SJSA1 (cell line): ENCODE data around the gene ROBO1. TPM values are rescaled to one million over a fixed set of nuclear protein-coding genes. Genes with fewer than 3 reads are reported as not detected.

Experiments
- DNase-seq, 2 experiments: peaks; one replicate each; pipeline ENCODE4 v3.0.0-alpha.2; 2015 to 2020; ENCODE audit warnings: low spot score in 2 of 2, low read depth in 1 of 2
- H3K27ac ChIP-seq: fragments of 250-450 bp; sonication (Bioruptor Pico); 2 replicates; pipeline ENCODE4 v1.5.1; 2020; ENCODE audit warnings: mild to moderate bottlenecking, moderate library complexity
- H3K27me3 ChIP-seq: fragments of 250-450 bp; sonication (Bioruptor Pico); replicated peaks from 2 replicates; pipeline ENCODE4 v1.5.1; 2020; ENCODE audit warnings: mild to moderate bottlenecking, moderate library complexity
- H3K36me3 ChIP-seq: fragments of 250-450 bp; sonication (Bioruptor Pico); 2 replicates; pipeline ENCODE4 v1.5.1; 2020; ENCODE audit warnings: mild to moderate bottlenecking
- H3K4me1 ChIP-seq: fragments of 250-450 bp; sonication (Bioruptor Pico); replicated peaks from 2 replicates; pipeline ENCODE4 v1.6.1; 2021; ENCODE audit warnings: mild to moderate bottlenecking
- H3K4me3 ChIP-seq: fragments of 250-450 bp; sonication (Bioruptor Pico); 2 replicates; pipeline ENCODE4 v1.5.1; 2020; ENCODE audit warnings: mild to moderate bottlenecking
- H3K9me3 ChIP-seq: fragments of 250-450 bp; sonication (Bioruptor Pico); replicated peaks from 2 replicates; pipeline ENCODE4 v1.5.1; 2020; ENCODE audit warnings: mild to moderate bottlenecking
- total RNA-seq: library from RNA; depleted of rRNA; stranded (reverse); fragments of >200 nt; shearing (Covaris generic); gene quantifications from 2 replicates; pipeline ENCODE4 v1.2.3, GENCODE V29; 2014

The ROBO1 gene
- total RNA-seq, 1 experiment from 2014 or later = 38.9 TPM

DNA sequence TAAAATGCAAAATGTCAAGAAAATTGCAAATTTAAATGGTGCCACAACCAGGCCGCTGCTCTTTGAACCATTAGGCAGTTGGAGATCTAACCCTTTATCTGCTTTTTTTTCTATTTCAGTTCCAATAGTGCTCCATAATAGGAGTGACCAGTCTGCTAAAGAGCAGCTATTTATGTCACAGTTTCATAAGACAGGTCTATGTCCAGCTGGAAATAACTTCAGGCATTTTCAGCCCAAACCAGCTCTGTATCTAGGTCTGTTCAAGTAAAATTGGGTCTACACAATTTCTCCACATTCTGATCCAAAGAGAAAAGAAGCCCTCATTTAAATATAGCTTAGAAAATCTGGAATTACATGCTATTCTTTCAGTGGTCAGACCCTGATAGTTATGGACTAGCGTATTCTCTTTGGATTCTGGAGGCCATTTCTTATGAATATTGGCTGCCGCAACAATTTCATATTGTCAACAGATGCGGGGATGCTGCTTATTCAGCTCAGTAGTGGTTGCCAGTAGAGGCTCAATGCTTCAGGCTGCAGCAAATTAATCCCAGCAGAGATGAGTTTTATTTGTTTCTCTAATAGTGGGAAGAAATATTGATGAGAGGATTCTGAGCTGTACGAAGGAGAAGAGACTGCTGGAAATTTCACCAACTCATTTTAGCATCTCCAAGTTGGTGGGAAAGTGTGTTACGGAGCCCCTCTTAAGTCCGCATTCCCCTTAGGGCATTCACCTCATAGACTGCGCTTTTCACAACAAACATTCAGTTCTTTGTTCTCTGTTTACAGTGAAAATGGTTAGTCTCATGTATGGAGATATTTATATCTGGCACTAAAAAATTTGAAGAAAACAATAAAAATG, 887.0 kb downstream of the ROBO1 start:
- no peaks in the 10 kb centered on the region for H3K36me3 ChIP-seq
- H3K27me3 ChIP-seq = no peaks in the 10 kb centered on the region
- H3K9me3 ChIP-seq = no peaks in the 10 kb centered on the region
- DNase-seq = peak in 1 of 2 experiments; percentile 60
- no peak overlapping the region for H3K4me3 ChIP-seq
- H3K4me1 ChIP-seq = peaks cover 40% of the 10 kb centered on the region
- H3K27ac ChIP-seq = peak overlapping the region; percentile 84

DNA sequence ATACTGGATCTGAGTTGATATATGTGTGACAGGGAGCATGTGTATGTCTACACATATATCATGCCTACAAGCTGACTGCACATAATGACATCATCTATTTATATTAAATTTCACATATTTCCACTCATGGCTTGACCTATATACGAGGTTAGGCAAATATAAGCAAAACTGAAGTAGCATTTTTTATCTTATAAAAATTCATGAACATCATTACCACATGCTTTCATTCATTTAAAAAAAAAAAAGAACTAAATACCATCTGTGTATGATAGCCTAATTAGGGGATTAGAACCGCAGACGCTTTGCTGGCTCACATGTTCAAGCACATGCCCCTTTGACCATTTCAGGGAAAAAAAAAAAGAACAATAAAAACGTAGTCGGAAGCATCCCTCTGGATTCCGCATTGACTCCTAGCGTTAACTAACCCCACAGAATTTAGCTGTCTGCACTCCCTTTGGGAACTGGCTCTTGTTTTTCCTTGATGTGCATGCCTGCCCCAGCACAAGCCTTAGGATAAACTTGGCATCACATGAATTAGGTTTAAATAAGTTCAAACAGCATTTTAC, 888.4 kb downstream of the ROBO1 start:
- Histone ChIP-seq H3K27me3 (no peaks in the 10 kb centered on the region), H3K4me1 (peaks cover 46% of the 10 kb centered on the region), H3K27ac (no peak overlapping the region), H3K36me3 (no peaks in the 10 kb centered on the region), H3K4me3 (no peak overlapping the region), H3K9me3 (no peaks in the 10 kb centered on the region)
- no peak for DNase-seq

DNA sequence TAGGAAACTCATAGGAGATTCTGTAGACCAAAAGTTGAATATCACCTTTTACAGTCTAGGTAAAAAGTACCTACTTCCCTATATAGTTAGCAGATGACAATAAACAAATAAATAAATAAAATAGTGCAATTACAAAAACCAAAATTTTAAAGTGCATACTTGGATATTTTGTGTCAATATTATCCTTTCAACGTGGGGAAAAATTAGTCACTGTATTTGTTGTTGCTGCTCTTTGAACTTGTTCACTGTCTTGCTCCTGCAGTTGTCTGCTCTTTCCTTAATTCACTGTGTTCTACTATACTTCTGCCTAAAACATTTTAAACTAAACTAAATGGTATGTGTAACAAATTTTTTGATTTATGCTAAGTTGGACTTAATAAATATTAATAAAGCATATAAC, 889.0 kb downstream of the ROBO1 start:
- Histone ChIP-seq H3K36me3 (no peaks in the 10 kb centered on the region), H3K27ac (peak overlapping the region; percentile 65; the same call in 1 of the 2 replicates), H3K4me1 (peaks cover 46% of the 10 kb centered on the region), H3K9me3 (no peaks in the 10 kb centered on the region), H3K27me3 (no peaks in the 10 kb centered on the region), H3K4me3 (no peak overlapping the region)
- DNase-seq = no peak

DNA sequence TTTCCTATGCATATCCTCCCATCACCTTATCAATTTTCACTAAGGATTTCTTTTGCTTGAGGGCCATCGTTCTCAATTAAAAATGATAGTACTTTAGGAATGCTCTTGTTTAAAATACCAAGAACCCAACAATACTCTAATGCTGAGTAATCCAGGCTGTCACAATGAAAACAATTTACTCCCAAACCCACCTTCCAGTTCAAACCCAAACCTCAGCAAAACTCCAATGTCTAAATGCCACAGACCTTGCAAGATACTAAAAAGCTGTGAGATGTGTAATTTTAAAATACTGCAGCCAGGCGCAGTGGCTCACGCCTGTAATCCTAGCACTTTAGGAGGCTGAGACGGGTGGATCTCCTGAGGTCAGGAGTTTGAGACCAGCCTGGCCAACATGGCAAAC, 889.8 kb downstream of the ROBO1 start:
- no peaks in the 10 kb centered on the region for H3K9me3 ChIP-seq
- H3K36me3 ChIP-seq = no peaks in the 10 kb centered on the region
- H3K4me3 ChIP-seq = no peak overlapping the region
- DNase-seq = peak; percentile 54 to 78
- peak overlapping the region; percentile 65 for H3K27ac ChIP-seq
- H3K4me1 ChIP-seq = peaks cover 49% of the 10 kb centered on the region
- H3K27me3 ChIP-seq = no peaks in the 10 kb centered on the region

DNA sequence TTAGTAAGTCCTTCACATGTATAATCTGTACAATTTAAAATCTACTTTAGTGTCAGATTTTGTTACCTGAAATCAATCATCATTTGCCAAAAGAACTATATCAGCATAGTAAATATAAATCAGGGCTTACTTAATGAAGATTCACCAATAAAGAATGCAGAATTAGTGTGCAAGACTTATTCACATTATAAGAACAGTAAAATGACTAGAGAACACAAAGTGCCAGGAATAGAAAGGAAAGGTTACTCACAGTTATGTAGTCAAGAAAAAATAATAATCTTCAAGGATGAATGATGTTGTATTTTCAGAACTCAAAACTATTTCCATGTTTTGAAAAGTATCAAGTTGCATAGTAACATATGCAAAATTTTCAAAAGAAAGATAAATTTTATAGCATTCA, 891.9 kb downstream of the ROBO1 start:
- Histone ChIP-seq H3K36me3 (no peaks in the 10 kb centered on the region), H3K27me3 (no peaks in the 10 kb centered on the region), H3K4me1 (peaks cover 50% of the 10 kb centered on the region), H3K9me3 (no peaks in the 10 kb centered on the region), H3K27ac (no peak overlapping the region), H3K4me3 (no peak overlapping the region)
- no peak for DNase-seq

DNA sequence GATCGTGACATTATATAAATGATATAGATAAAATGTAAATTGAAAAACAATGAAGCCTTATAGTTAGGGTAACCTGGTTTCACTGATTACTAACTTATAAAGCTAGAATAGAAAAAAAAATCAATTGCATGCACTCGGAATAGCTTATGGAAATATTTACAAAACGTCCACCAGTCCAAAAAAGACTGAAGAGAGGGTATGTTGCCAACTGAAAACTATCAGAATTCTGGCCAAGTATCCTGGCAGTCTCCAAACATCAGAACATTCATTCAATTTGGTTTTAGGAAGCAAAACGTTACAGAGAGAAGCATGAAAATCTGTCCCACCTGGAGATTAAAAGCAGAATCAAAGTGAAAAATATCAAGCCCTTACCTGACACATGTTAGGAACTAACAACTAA, 892.4 kb downstream of the ROBO1 start:
- Histone ChIP-seq H3K27ac (no peak overlapping the region), H3K27me3 (no peaks in the 10 kb centered on the region), H3K9me3 (no peaks in the 10 kb centered on the region), H3K4me3 (no peak overlapping the region), H3K36me3 (no peaks in the 10 kb centered on the region), H3K4me1 (peaks cover 46% of the 10 kb centered on the region)
- DNase-seq = no peak

DNA sequence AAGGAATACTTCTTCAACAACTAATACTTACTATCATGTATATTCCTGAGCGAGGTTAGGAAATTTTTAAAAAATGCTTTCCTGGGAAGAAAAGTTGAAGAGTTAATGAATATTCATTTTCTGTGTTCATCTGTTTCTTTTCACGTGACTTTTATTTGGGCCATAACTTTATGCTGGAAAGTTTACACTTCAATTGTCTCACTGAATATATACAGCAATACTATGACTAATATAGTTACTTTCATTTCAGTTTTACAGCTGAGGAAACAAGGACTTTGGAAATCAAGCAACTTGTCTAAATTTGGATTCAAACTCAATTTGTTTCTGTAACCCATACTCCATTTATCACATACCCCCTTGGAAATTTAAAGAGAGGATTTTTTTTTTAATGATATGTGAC, 894.2 kb downstream of the ROBO1 start:
- DNase-seq = no peak
- no peaks in the 10 kb centered on the region for H3K36me3 ChIP-seq
- no peak overlapping the region for H3K4me3 ChIP-seq
- H3K4me1 ChIP-seq = peaks cover 34% of the 10 kb centered on the region
- no peaks in the 10 kb centered on the region for H3K9me3 ChIP-seq
- H3K27me3 ChIP-seq = no peaks in the 10 kb centered on the region
- H3K27ac ChIP-seq = peak overlapping the region; percentile 19; the same call in 1 of the 2 replicates

DNA sequence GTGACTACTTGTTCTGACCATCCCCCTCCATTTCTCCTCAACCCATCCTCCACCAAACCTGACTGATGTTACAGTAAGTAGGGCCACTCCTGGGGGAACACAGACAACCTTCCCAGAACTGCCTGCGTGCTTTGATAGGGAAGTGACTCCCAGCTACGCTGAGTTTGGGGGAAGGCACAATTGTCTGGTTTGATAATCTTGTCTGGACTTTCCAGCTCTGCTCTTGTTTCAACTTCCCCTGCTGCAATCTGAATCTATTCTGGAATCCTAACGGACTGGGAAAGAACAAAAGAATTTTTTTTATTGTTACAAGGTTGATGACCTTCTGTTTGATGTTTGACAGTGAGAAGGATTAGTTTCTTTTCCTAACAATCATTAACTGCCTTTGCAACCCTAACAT, 895.6 kb downstream of the ROBO1 start:
- DNase-seq = peak in 1 of 2 experiments; percentile 24
- H3K36me3 ChIP-seq = no peaks in the 10 kb centered on the region
- H3K27ac ChIP-seq = peak overlapping the region; percentile 12
- H3K27me3 ChIP-seq = no peaks in the 10 kb centered on the region
- H3K9me3 ChIP-seq = no peaks in the 10 kb centered on the region
- H3K4me3 ChIP-seq = no peak overlapping the region
- peaks cover 33% of the 10 kb centered on the region for H3K4me1 ChIP-seq

DNA sequence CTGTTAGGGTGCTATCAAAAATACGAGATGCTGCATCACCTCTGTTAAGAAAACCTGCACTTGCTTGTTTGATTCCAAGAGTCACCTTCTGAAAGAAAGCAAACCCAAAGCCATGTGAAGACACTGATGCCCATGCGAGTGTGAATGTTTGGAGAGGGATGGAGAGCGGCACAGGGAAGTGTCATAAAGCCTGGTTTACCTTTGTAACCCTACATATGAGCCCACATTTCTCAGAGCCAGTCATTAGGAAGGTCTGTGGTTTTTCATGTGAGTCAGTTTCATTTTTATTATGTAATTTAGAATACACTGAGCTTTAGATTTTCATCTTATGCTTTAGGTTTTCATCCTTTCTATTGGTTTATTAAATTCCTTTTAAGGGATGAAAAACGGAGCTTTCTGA, 896.8 kb downstream of the ROBO1 start:
- Histone ChIP-seq H3K36me3 (no peaks in the 10 kb centered on the region), H3K4me3 (no peak overlapping the region), H3K4me1 (peaks cover 33% of the 10 kb centered on the region), H3K9me3 (no peaks in the 10 kb centered on the region), H3K27ac (no peak overlapping the region), H3K27me3 (no peaks in the 10 kb centered on the region)
- no peak for DNase-seq

DNA sequence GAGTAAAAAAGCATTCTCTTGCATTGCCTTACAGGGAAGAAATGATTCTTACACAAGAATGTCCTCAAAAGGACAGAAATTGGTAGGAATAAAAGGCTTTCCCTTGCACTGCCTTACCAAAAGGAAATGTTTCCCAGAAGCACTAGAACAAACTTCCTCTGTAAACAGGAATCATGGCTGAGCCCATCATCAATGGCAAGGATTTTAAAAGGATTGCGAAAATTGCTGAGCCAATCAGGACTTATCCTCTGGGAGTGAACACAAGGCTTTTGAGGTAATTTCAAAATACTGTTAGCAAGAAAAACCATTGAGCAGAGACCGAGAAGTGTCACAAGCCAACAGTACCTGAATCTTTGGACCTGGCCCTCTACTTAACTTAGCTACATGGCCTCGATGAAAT, 897.3 kb downstream of the ROBO1 start:
- peaks cover 27% of the 10 kb centered on the region for H3K4me1 ChIP-seq

DNA sequence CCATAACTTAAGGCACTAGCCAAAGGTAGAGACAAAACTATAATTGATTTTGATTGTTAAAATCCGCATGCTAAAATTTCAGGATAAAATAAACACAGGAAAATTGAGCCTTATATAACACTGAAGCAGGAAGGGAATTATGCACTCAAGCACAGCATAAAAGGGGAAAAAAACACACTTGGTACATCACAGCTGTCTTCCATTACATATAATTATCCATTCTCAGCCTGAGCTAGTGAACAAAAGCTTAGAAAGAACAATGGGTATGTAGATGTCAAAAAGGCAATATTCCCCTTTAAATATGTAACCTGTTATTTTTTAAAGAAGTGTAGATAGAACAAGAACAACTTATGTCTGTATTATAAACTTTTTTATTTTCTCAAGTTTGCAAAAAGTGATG, 899.2 kb downstream of the ROBO1 start:
- H3K36me3 ChIP-seq = no peaks in the 10 kb centered on the region
- no peak for DNase-seq
- H3K4me1 ChIP-seq = peaks cover 25% of the 10 kb centered on the region
- no peaks in the 10 kb centered on the region for H3K9me3 ChIP-seq
- H3K27ac ChIP-seq = no peak overlapping the region
- no peak overlapping the region for H3K4me3 ChIP-seq
- no peaks in the 10 kb centered on the region for H3K27me3 ChIP-seq

More for the DNA sequence above, 897.3 kb downstream of the ROBO1 start:
- no peak for DNase-seq
- Histone ChIP-seq H3K9me3 (no peaks in the 10 kb centered on the region), H3K27ac (no peak overlapping the region), H3K27me3 (no peaks in the 10 kb centered on the region), H3K4me3 (no peak overlapping the region), H3K36me3 (no peaks in the 10 kb centered on the region)

DNA sequence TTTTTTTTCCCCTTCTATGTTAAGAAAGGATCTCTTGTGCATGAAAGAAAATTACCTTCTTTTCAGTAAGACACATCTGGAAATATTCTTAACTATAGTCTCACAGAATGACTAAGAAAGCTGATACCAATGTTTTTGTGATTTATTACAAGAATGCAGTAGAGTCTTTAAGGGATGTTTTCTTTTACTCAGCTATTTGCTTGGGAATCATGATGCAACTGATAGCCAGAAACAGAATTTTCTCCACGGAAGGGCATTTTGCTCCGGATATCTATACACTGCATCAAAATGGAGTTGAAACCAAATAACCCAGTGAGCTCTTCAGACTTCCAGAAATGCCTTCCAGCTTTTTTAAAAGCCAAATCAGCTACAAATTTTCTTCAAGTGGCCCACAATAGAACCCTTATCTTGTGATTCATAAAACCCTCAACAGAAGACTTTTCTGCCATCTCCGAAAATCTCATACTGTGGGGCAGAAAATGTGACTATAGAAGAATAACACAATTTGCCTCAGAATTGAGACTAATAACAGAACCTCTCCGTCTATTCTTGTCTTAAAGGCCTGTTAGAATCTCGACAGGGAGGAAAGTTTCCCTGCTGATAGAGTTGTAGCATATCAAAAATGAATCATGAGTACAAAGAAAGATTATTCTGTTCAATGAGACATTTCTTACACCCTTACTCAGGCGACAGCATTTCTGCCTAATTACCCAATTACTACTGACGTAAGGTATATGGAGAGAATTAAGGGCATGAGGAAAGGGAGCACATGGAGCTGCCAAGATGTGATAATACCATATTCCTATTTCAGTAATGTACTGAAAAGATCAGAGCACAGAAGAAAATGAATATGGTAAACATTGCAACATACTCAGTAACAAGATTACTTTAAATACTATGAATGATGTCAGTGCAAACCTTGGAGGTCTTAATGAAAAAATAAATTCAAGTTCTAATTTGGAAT, 900.1 kb downstream of the ROBO1 start:
- Histone ChIP-seq H3K9me3 (no peaks in the 10 kb centered on the region), H3K36me3 (no peaks in the 10 kb centered on the region), H3K27ac (no peak overlapping the region), H3K27me3 (no peaks in the 10 kb centered on the region), H3K4me3 (no peak overlapping the region), H3K4me1 (peaks cover 18% of the 10 kb centered on the region)
- DNase-seq = no peak

DNA sequence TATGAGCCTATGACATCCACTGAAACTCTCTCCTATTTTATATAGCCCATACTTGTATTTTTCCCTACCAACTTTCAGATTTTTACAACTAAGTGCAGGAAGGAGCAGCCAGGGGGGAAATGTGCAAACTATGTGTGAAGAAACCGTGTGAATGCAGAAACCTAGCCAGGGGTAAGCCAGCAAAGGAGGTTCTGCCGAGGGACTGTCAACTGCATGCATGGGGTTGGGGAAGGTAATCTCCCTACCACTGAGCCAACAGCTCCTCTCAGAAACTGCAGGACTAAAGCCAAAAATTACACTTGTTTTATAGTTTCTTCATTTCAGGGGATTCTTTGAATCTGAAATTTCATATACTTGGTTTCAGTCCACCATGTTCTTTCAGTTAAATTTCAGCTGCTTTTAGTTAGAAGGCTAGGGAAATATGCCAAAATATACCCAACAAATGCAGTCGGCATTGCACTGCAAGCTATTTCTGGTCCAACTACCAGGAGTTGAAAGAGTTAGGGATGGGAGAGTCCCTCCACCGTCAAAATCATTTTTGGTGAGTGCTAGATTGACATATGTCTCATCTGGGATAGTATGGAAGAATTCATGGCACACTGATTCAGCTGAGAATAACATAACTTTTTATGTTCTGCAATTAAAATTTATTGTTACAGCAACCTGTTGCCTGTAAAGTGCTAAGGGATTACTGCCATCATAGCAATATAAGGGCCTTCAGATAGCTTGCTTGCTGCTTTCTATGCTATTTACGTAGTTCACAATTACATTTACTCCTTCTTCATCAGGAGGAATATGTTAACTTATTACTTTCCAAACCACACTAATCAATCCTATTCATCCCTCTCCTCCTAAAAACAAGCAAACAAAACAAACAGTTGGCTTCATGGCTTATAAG, 904.2 kb downstream of the ROBO1 start:
- no peak overlapping the region for H3K27ac ChIP-seq
- no peaks in the 10 kb centered on the region for H3K9me3 ChIP-seq
- no peaks in the 10 kb centered on the region for H3K27me3 ChIP-seq
- H3K4me3 ChIP-seq = no peak overlapping the region
- peaks cover 13% of the 10 kb centered on the region for H3K4me1 ChIP-seq
- no peaks in the 10 kb centered on the region for H3K36me3 ChIP-seq
- no peak for DNase-seq
